ENCODE data around the gene MYO6.

DNA sequence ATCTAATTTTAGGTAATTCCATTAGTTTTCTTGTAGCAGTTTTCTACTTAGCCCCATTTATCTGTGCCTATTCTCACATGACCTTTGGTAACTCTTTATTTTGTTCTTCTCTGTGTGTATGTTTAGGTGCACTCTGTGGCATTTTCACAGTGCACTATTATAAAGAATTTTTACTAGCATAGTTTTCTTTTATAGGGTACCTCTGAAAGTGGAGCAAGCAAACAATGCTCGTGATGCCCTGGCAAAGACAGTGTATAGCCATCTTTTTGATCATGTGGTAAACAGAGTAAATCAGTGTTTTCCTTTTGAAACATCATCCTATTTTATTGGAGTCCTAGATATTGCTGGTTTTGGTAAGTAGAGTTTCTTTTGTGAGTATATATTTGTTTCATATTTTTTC, 107.9 kb downstream of the MYO6 start:
- TF ChIP-seq RARB (CRISPR knock-in tag; IDR thresholded peaks at IDR 0.05), result no peak
- TF ChIP-seq OSR1 (CRISPR knock-in tag; IDR thresholded peaks at IDR 0.05), result no peak
- TF ChIP-seq TCF4 (CRISPR knock-in tag; IDR thresholded peaks at IDR 0.05; ENCODE audit: borderline replicate concordance), result no peak
- no peak for TF ChIP-seq ZFP3 (CRISPR knock-in tag; IDR thresholded peaks at IDR 0.05)
- TF ChIP-seq ARNTL (CRISPR knock-in tag; IDR thresholded peaks at IDR 0.05; ENCODE audit: borderline replicate concordance, low read depth), result no peak
- no peak for TF ChIP-seq ESRRG (CRISPR knock-in tag; IDR thresholded peaks at IDR 0.05)
- TF ChIP-seq, protein P1, sequence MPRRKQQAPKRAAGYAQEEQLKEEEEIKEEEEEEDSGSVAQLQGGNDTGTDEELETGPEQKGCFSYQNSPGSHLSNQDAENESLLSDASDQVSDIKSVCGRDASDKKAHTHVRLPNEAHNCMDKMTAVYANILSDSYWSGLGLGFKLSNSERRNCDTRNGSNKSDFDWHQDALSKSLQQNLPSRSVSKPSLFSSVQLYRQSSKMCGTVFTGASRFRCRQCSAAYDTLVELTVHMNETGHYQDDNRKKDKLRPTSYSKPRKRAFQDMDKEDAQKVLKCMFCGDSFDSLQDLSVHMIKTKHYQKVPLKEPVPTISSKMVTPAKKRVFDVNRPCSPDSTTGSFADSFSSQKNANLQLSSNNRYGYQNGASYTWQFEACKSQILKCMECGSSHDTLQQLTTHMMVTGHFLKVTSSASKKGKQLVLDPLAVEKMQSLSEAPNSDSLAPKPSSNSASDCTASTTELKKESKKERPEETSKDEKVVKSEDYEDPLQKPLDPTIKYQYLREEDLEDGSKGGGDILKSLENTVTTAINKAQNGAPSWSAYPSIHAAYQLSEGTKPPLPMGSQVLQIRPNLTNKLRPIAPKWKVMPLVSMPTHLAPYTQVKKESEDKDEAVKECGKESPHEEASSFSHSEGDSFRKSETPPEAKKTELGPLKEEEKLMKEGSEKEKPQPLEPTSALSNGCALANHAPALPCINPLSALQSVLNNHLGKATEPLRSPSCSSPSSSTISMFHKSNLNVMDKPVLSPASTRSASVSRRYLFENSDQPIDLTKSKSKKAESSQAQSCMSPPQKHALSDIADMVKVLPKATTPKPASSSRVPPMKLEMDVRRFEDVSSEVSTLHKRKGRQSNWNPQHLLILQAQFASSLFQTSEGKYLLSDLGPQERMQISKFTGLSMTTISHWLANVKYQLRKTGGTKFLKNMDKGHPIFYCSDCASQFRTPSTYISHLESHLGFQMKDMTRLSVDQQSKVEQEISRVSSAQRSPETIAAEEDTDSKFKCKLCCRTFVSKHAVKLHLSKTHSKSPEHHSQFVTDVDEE (CRISPR knock-in tag; IDR thresholded peaks at IDR 0.05), result no peak
- no peak for TF ChIP-seq ZC3H10 (CRISPR knock-in tag; IDR thresholded peaks at IDR 0.05)
- TF ChIP-seq, protein P2, sequence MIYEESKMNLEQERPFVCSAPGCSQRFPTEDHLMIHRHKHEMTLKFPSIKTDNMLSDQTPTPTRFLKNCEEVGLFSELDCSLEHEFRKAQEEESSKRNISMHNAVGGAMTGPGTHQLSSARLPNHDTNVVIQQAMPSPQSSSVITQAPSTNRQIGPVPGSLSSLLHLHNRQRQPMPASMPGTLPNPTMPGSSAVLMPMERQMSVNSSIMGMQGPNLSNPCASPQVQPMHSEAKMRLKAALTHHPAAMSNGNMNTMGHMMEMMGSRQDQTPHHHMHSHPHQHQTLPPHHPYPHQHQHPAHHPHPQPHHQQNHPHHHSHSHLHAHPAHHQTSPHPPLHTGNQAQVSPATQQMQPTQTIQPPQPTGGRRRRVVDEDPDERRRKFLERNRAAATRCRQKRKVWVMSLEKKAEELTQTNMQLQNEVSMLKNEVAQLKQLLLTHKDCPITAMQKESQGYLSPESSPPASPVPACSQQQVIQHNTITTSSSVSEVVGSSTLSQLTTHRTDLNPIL (CRISPR knock-in tag; IDR thresholded peaks at IDR 0.05; ENCODE audit: low read depth), result no peak
- TF ChIP-seq, protein P3, sequence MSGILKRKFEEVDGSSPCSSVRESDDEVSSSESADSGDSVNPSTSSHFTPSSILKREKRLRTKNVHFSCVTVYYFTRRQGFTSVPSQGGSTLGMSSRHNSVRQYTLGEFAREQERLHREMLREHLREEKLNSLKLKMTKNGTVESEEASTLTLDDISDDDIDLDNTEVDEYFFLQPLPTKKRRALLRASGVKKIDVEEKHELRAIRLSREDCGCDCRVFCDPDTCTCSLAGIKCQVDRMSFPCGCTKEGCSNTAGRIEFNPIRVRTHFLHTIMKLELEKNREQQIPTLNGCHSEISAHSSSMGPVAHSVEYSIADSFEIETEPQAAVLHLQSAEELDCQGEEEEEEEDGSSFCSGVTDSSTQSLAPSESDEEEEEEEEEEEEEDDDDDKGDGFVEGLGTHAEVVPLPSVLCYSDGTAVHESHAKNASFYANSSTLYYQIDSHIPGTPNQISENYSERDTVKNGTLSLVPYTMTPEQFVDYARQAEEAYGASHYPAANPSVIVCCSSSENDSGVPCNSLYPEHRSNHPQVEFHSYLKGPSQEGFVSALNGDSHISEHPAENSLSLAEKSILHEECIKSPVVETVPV (CRISPR knock-in tag; IDR thresholded peaks at IDR 0.05), result no peak
- TF ChIP-seq, protein P4, sequence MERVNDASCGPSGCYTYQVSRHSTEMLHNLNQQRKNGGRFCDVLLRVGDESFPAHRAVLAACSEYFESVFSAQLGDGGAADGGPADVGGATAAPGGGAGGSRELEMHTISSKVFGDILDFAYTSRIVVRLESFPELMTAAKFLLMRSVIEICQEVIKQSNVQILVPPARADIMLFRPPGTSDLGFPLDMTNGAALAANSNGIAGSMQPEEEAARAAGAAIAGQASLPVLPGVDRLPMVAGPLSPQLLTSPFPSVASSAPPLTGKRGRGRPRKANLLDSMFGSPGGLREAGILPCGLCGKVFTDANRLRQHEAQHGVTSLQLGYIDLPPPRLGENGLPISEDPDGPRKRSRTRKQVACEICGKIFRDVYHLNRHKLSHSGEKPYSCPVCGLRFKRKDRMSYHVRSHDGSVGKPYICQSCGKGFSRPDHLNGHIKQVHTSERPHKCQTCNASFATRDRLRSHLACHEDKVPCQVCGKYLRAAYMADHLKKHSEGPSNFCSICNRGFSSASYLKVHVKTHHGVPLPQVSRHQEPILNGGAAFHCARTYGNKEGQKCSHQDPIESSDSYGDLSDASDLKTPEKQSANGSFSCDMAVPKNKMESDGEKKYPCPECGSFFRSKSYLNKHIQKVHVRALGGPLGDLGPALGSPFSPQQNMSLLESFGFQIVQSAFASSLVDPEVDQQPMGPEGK (CRISPR knock-in tag; IDR thresholded peaks at IDR 0.05; ENCODE audit: borderline replicate concordance), result no peak
- TF ChIP-seq PPARA (CRISPR knock-in tag; IDR thresholded peaks at IDR 0.05; ENCODE audit: borderline replicate concordance), result no peak
